HL-60 (cell line): ENCODE data around the gene TMEM200A.

Experiments used
- DNase-seq, 2 experiments: peaks; one replicate each; pipeline ENCODE4 v3.0.0-alpha.2; 2010 to 2020; ENCODE audit warnings: low read depth in 1 of 2, low spot score in 1 of 2
- H3K27ac ChIP-seq: fragments of 250-450 bp; sonication (Bioruptor Pico); replicated peaks from 2 replicates; pipeline ENCODE4 v1.5.1; 2020; ENCODE audit warnings: mild to moderate bottlenecking, moderate library complexity
- H3K27me3 ChIP-seq: fragments of 250-450 bp; sonication (Bioruptor Pico); 2 replicates; pipeline ENCODE4 v1.5.1; 2021; ENCODE audit warnings: mild to moderate bottlenecking, moderate library complexity; ENCODE audit not compliant: insufficient read depth, poor library complexity, severe bottlenecking
- H3K4me3 ChIP-seq: replicated peaks from 2 replicates; pipeline ENCODE4 v1.5.1; 2011; ENCODE audit warnings: mild to moderate bottlenecking, control low read depth, low read length; ENCODE audit not compliant: insufficient read depth
- GABPA ChIP-seq: IDR thresholded peaks from 2 replicates; pipeline ENCODE4 v1.6.1; 2012; ENCODE audit warnings: low read depth
- POLR2AphosphoS5 ChIP-seq: IDR thresholded peaks from 2 replicates; pipeline ENCODE4 v1.6.1; 2012; ENCODE audit warnings: low read depth
- SPI1 ChIP-seq: IDR thresholded peaks from 2 replicates; pipeline ENCODE4 v1.6.1; 2012; ENCODE audit warnings: low read depth, mild to moderate bottlenecking, borderline replicate concordance
- TF ChIP-seq, protein P1 (sequence below): IDR thresholded peaks from 2 replicates; pipeline ENCODE4 v1.6.1; 2012; ENCODE audit warnings: low read depth; ENCODE audit not compliant: insufficient replicate concordance
- TF ChIP-seq, protein P2 (sequence below): IDR thresholded peaks from one replicate; pipeline ENCODE4 v1.5.1; 2011; ENCODE audit warnings: low read length, control low read depth, inconsistent platforms; ENCODE audit not compliant: insufficient read depth

Gene TMEM200A

DNA sequence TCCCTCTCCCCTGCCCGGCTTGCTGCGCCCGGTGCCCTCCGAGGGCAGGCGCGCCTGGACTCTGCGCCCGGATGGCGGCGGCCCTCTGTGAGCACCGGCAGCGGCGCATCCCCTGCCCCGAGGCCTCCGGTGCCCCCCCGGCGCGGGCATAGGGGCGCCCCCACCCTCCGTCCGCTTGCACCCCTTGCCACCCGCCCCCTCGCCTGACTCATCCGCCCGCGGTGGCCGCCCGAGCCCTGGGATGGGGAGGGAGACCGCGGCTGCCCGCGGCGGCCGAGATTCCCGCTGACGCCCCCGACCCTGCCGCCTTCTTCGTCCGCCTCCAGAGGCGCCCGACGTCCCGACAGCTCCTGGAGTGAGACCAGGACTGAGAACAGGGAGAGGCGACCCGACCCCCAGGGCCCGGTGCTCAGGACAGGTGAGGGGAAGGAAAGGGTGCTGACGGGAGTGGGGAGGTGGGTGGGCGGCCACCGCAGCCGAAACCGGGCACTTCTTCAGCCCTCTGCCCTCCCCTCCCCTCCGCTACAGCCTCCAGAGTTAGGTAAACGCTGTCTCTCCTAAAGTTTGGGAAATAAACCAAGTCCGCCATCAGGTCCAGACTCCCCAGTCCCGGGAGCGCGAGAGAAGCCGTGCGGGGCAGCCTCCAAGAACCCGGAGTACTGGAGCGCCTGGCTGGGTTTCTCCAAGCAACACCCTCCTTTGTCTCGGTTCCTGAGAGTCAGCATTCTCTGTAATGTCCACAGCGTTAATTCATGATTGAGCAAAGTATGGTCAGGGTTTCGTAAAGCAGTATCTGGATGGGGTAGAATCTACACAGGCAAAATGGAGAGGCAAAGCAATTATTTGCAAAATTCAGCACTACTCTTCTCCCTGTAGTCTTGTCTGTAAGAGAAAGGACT, 539 bp downstream of the TMEM200A start:
- H3K4me3 ChIP-seq: no peak overlapping the region
- H3K27ac ChIP-seq: no peak overlapping the region
- TF ChIP-seq POLR2AphosphoS5 (no peak), GABPA (no peak), SPI1 (no peak)
- TF ChIP-seq, protein P1, sequence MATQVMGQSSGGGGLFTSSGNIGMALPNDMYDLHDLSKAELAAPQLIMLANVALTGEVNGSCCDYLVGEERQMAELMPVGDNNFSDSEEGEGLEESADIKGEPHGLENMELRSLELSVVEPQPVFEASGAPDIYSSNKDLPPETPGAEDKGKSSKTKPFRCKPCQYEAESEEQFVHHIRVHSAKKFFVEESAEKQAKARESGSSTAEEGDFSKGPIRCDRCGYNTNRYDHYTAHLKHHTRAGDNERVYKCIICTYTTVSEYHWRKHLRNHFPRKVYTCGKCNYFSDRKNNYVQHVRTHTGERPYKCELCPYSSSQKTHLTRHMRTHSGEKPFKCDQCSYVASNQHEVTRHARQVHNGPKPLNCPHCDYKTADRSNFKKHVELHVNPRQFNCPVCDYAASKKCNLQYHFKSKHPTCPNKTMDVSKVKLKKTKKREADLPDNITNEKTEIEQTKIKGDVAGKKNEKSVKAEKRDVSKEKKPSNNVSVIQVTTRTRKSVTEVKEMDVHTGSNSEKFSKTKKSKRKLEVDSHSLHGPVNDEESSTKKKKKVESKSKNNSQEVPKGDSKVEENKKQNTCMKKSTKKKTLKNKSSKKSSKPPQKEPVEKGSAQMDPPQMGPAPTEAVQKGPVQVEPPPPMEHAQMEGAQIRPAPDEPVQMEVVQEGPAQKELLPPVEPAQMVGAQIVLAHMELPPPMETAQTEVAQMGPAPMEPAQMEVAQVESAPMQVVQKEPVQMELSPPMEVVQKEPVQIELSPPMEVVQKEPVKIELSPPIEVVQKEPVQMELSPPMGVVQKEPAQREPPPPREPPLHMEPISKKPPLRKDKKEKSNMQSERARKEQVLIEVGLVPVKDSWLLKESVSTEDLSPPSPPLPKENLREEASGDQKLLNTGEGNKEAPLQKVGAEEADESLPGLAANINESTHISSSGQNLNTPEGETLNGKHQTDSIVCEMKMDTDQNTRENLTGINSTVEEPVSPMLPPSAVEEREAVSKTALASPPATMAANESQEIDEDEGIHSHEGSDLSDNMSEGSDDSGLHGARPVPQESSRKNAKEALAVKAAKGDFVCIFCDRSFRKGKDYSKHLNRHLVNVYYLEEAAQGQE: no peak
- TF ChIP-seq, protein P2, sequence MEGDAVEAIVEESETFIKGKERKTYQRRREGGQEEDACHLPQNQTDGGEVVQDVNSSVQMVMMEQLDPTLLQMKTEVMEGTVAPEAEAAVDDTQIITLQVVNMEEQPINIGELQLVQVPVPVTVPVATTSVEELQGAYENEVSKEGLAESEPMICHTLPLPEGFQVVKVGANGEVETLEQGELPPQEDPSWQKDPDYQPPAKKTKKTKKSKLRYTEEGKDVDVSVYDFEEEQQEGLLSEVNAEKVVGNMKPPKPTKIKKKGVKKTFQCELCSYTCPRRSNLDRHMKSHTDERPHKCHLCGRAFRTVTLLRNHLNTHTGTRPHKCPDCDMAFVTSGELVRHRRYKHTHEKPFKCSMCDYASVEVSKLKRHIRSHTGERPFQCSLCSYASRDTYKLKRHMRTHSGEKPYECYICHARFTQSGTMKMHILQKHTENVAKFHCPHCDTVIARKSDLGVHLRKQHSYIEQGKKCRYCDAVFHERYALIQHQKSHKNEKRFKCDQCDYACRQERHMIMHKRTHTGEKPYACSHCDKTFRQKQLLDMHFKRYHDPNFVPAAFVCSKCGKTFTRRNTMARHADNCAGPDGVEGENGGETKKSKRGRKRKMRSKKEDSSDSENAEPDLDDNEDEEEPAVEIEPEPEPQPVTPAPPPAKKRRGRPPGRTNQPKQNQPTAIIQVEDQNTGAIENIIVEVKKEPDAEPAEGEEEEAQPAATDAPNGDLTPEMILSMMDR: no peak
- peaks cover 46% of the 10 kb centered on the region for H3K27me3 ChIP-seq
- DNase-seq: no peak

DNA sequence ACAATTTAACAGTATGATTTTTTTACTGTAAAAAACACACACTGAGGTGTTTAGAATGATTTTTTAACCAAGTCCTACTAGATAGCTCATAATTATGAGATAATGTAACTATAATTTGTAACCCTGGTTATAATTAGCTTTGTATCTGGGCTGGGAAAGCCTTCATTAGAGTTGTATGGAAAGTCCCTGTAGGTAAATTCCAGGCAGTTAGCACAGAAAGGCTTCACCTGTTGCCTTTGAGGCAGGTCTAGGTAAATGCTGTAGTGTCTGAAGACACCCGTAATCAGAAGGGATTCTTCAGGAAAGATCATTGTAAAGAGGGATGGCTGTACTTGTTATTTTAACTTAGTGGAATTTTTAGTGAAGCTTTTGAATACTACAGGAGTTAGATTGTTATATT, 1.9 kb downstream of the TMEM200A start:
- Histone ChIP-seq H3K27ac (no peak overlapping the region), H3K4me3 (no peak overlapping the region), H3K27me3 (peaks cover 42% of the 10 kb centered on the region)
- DNase-seq: no peak
- TF ChIP-seq, protein P2: no peak
- no peak for TF ChIP-seq SPI1
- no peak for TF ChIP-seq POLR2AphosphoS5
- TF ChIP-seq GABPA: no peak
- TF ChIP-seq, protein P1: no peak

DNA sequence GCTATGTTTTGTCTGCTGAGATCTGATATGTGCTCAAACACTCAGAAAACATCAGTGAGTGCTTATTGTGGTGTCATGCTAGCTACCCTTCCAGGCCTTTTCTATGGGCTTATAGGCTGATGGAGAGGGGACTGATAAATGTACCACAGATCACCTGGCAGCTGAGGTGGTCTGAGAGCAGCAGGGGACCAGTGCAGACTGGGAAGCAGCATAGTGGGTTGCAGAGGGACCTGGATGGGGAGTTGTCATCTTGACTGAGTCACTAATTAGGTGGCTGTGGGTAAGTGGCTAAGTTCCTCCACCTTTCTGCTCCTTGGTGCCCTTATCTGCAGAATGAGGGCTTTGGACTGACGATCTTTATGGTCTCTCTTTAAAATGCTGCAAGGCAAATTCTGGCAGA, 2.8 kb downstream of the TMEM200A start:
- no peak for DNase-seq
- TF ChIP-seq SPI1 (no peak), POLR2AphosphoS5 (no peak), GABPA (no peak)
- TF ChIP-seq, protein P1: no peak
- TF ChIP-seq, protein P2: no peak
- H3K27ac ChIP-seq: no peak overlapping the region
- H3K4me3 ChIP-seq: no peak overlapping the region
- peaks cover 42% of the 10 kb centered on the region for H3K27me3 ChIP-seq
